Measurements from ENCODE around the gene TMEM14C.

- TF ChIP-seq JUNB (IDR thresholded peaks at IDR 0.05; ENCODE audit: unreplicated experiment) (no peak), CTCF (conservative IDR thresholded peaks at IDR 0.05; ENCODE audit: low read depth in 2 of 2) (no peak), POLR2AphosphoS5 (IDR thresholded peaks at IDR 0.05; ENCODE audit: low read depth) (no peak), EZH2 (IDR thresholded peaks at IDR 0.05; ENCODE audit: low read depth, unreplicated experiment) (no peak), ZNF114 (CRISPR knock-in tag; IDR thresholded peaks at IDR 0.05) (no peak), STAT1 (IDR thresholded peaks at IDR 0.05; ENCODE audit: unreplicated experiment) (no peak), EZH2phosphoT487 (IDR thresholded peaks at IDR 0.05; ENCODE audit: unreplicated experiment) (no peak)
- TF ChIP-seq, protein P1, sequence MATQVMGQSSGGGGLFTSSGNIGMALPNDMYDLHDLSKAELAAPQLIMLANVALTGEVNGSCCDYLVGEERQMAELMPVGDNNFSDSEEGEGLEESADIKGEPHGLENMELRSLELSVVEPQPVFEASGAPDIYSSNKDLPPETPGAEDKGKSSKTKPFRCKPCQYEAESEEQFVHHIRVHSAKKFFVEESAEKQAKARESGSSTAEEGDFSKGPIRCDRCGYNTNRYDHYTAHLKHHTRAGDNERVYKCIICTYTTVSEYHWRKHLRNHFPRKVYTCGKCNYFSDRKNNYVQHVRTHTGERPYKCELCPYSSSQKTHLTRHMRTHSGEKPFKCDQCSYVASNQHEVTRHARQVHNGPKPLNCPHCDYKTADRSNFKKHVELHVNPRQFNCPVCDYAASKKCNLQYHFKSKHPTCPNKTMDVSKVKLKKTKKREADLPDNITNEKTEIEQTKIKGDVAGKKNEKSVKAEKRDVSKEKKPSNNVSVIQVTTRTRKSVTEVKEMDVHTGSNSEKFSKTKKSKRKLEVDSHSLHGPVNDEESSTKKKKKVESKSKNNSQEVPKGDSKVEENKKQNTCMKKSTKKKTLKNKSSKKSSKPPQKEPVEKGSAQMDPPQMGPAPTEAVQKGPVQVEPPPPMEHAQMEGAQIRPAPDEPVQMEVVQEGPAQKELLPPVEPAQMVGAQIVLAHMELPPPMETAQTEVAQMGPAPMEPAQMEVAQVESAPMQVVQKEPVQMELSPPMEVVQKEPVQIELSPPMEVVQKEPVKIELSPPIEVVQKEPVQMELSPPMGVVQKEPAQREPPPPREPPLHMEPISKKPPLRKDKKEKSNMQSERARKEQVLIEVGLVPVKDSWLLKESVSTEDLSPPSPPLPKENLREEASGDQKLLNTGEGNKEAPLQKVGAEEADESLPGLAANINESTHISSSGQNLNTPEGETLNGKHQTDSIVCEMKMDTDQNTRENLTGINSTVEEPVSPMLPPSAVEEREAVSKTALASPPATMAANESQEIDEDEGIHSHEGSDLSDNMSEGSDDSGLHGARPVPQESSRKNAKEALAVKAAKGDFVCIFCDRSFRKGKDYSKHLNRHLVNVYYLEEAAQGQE (IDR thresholded peaks at IDR 0.05; ENCODE audit: unreplicated experiment) = no peak
Measured at GRCh38 chr6:10722570-10722819, 375 bp upstream of the TMEM14C start.

All from GM23338 (cell line).